GM19351 (cell line): ENCODE results near the gene TENM3.
"Not testable (repeated sequence)": the region's sequence is repeated elsewhere in the genome, so short reads cannot be mapped to it uniquely, and the experiment has no call there.

Source experiments
- ATAC-seq: cut with Tn5 transposase; IDR thresholded peaks from one replicate; pipeline ENCODE4 v1.9.1; 2021; ENCODE audit warnings: mild to moderate bottlenecking, moderate library complexity; ENCODE audit not compliant: unreplicated experiment

The TENM3 gene

GRCh38 chr4:182325848-182326255, 82.7 kb downstream of the TENM3 start:
- ATAC-seq: no peak

GRCh38 chr4:182328505-182328904, 85.3 kb downstream of the TENM3 start:
- no peak for ATAC-seq

GRCh38 chr4:182337366-182337765, 94.2 kb downstream of the TENM3 start:
- ATAC-seq: no peak

- ATAC-seq: no peak
These were observed 94.9 kb downstream of the TENM3 start for GRCh38 chr4:182338063-182338462.

GRCh38 chr4:182338746-182339145, 95.5 kb downstream of the TENM3 start:
- no peak for ATAC-seq

- ATAC-seq: no peak
These were observed 96.0 kb downstream of the TENM3 start for GRCh38 chr4:182339221-182339641.

GRCh38 chr4:182343453-182343852, 100.3 kb downstream of the TENM3 start:
- no peak for ATAC-seq

GRCh38 chr4:182344968-182345367, 101.8 kb downstream of the TENM3 start:
- ATAC-seq: no peak

GRCh38 chr4:182346250-182346649, 103.0 kb downstream of the TENM3 start:
- no peak for ATAC-seq

GRCh38 chr4:182346675-182347375, 103.6 kb downstream of the TENM3 start:
- ATAC-seq: no peak

- no peak for ATAC-seq
These were observed 105.7 kb downstream of the TENM3 start for GRCh38 chr4:182348779-182349326.

- ATAC-seq: no peak
These were observed 106.8 kb downstream of the TENM3 start for GRCh38 chr4:182350041-182350440.

GRCh38 chr4:182351485-182351884, 108.3 kb downstream of the TENM3 start:
- ATAC-seq: no peak

- no peak for ATAC-seq
These were observed 110.9 kb downstream of the TENM3 start for GRCh38 chr4:182354106-182354505.

GRCh38 chr4:182354867-182355266, 111.7 kb downstream of the TENM3 start:
- ATAC-seq: no peak

- no peak for ATAC-seq
These were observed 124.0 kb downstream of the TENM3 start for GRCh38 chr4:182367153-182367552.

- no peak for ATAC-seq
These were observed 126.0 kb downstream of the TENM3 start for GRCh38 chr4:182369211-182369610.

GRCh38 chr4:182370491-182370890, 127.3 kb downstream of the TENM3 start:
- ATAC-seq: no peak

- no peak for ATAC-seq
These were observed 137.6 kb downstream of the TENM3 start for GRCh38 chr4:182380771-182381181.

GRCh38 chr4:182382941-182383340, 139.7 kb downstream of the TENM3 start:
- no peak for ATAC-seq

- ATAC-seq: no peak
These were observed 141.5 kb downstream of the TENM3 start for GRCh38 chr4:182384631-182385091.

- ATAC-seq: peak; percentile 79
These were observed 142.7 kb downstream of the TENM3 start for GRCh38 chr4:182385897-182386296.

GRCh38 chr4:182386576-182386975, 143.4 kb downstream of the TENM3 start:
- ATAC-seq: not testable (repeated sequence)
